ENCODE results near the gene RNF123. TPM values are rescaled to one million over a fixed set of nuclear protein-coding genes. Genes with fewer than 3 reads are reported as not detected.

Gene RNF123
- total RNA-seq, 4 donors from 2014 or later = 14.7 to 23.7 (median 19.7) TPM

- TF ChIP-seq CTCF (IDR thresholded peaks at IDR 0.05; ENCODE audit: low read depth) = no peak
These were observed 40.9 kb upstream of the RNF123 start for GRCh38 chr3:49648354-49649019.

GRCh38 chr3:49649576-49649975 lies 39.8 kb upstream of the RNF123 start:
- TF ChIP-seq CTCF (IDR thresholded peaks at IDR 0.05; ENCODE audit: low read depth) = no peak

DNA sequence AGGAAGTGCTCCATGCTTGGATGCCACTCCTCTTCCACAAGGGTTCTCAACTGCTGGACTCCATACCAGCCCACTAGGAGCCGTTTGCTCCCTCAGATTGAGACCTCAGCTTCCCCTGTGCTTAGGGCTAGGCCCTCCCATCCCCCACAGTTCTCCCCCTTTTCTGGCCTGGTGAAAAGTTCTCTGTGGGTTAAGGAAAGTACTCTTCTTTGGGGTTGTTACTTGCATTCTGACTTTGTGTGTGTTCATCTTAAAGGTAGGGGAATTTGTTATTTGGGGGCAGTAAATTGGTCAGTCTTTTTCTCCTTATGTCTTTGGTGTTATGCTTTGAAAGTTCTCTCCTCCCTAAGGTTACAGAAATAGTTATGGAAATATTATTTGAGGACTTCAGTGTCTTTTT lies 39.2 kb upstream of the RNF123 start:
- TF ChIP-seq CTCF (IDR thresholded peaks at IDR 0.05; ENCODE audit: low read depth) = no peak

DNA sequence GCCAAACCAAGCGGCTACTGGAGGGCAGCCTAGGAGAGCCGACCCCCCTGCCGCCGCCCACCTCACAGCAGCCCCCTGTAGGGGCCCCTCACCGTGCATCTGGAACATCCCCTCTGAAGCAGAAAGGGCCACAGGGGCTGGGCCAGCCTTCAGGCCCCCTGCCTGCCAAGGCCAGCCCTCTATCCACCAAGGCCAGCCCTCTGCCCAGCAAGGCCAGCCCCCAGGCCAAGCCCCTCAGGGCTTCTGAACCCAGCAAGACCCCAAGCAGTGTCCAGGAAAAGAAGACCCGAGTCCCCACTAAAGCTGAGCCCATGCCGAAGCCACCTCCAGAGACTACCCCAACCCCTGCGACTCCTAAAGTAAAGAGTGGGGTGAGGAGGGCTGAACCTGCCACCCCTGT lies 38.7 kb upstream of the RNF123 start:
- TF ChIP-seq CTCF (IDR thresholded peaks at IDR 0.05; ENCODE audit: low read depth) = no peak

DNA sequence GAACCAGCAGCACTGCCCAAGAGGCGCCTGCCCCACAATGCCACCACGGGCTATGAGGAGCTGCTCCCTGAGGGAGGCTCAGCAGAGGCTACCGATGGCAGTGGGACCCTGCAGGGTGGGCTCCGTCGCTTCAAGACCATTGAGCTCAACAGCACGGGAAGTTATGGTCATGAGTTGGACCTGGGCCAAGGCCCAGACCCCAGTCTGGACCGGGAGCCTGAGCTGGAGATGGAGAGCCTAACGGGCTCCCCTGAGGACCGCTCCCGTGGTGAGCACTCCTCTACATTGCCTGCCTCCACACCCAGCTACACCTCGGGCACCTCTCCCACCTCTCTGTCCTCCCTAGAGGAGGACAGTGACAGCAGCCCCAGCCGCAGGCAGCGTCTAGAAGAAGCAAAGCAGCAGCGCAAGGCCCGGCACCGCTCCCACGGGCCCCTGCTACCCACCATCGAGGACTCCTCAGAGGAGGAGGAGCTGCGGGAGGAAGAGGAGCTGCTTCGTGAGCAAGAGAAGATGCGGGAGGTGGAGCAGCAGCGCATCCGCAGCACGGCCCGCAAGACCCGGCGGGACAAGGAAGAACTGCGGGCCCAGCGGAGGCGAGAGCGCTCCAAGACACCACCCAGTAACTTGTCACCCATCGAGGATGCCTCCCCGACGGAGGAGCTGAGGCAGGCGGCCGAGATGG lies 37.0 kb upstream of the RNF123 start:
- TF ChIP-seq CTCF (IDR thresholded peaks at IDR 0.05; ENCODE audit: low read depth) = no peak

GRCh38 chr3:49652903-49653415 lies 36.4 kb upstream of the RNF123 start:
- no peak for TF ChIP-seq CTCF (IDR thresholded peaks at IDR 0.05; ENCODE audit: low read depth)

DNA sequence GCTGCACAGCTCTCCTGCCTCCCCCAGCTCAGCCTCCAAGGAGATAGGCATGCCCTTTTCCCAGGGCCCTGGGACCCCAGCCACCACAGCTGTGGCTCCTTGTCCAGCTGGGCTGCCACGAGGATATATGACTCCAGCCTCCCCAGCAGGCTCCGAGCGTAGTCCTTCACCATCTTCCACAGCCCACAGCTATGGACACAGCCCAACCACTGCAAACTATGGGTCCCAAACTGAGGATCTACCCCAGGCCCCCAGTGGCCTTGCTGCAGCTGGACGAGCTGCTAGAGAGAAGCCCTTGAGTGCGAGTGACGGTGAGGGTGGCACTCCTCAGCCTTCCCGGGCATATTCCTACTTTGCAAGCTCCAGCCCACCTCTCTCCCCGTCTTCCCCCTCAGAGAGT lies 35.7 kb upstream of the RNF123 start:
- TF ChIP-seq CTCF (IDR thresholded peaks at IDR 0.05; ENCODE audit: low read depth) = no peak
